HepG2 (cell line): Measurements from ENCODE around the gene GPBP1. TPM values are rescaled to one million over a fixed set of nuclear protein-coding genes. Genes with fewer than 3 reads are reported as not detected.

Experiments used
- ATAC-seq: fragments of 200-7000 bp; cut with Tn5 transposase; 3 replicates; pipeline ENCODE4 v1.9.1; 2020; ENCODE audit warnings: mild to moderate bottlenecking, moderate library complexity
- BruUV-seq: library from RNA; stranded (reverse); fragments of 400-500 nt; replicated peaks from 2 replicates; lab custom pipeline; 2021; lab: Mats Ljungman, UMichigan
- CTCF ChIA-PET: fragments of 300-600 bp; formaldehyde crosslinking; extraction: SDS; loops from one replicate; lab custom pipeline; 2021; ENCODE audit warnings: low total read pairs, inconsistent platforms, low intra/inter-chr PET ratio; lab: Yijun Ruan, JAX
- POLR2A ChIA-PET: fragments of 350-600 bp; sonication (Branson Sonifier 250); formaldehyde crosslinking; loops from one replicate; lab custom pipeline; 2020; ENCODE audit warnings: antibody characterized with exemption, inconsistent platforms; lab: Yijun Ruan, JAX
- DNase-seq: peaks from one replicate; pipeline ENCODE4 v3.0.0-alpha.2; 2015; ENCODE audit warnings: low spot score
- FAIRE-seq: peaks from 3 replicates; lab custom pipeline; 2011; peaks lifted over from hg19 to GRCh38; lab: Jason Lieb, UNC
- H2AFZ ChIP-seq: one replicate; pipeline ENCODE4 v1.6.1; 2011; ENCODE audit warnings: low read length, inconsistent platforms
- H3K27ac ChIP-seq: fragments of 300-600 bp; 3 replicates; pipeline ENCODE4 v1.8.0; 2011; ENCODE audit warnings: mixed run types, mild to moderate bottlenecking, mixed read lengths, low read length, inconsistent platforms; ENCODE audit not compliant: insufficient read depth; ENCODE audit errors: extremely low read length
- H3K27me3 ChIP-seq, 2 experiments: fragments of 200-600 bp in 1 of 2; 2 replicates in 1 of 2; 3 replicates in 1 of 2; pipeline versions ENCODE4 v1.6.0 to v1.8.0; 2011; ENCODE audit warnings: low read length in 2 of 2, mild to moderate bottlenecking in 2 of 2, moderate library complexity in 2 of 2, inconsistent platforms in 1 of 2; ENCODE audit not compliant: insufficient read depth in 2 of 2, control insufficient read depth in 1 of 2
- H3K36me3 ChIP-seq, 2 experiments: fragments of 200-600 bp in 1 of 2; replicated peaks in 1 of 2; 2 replicates in 1 of 2; 3 replicates in 1 of 2; pipeline versions ENCODE4 v1.5.1 to v1.8.0; 2011; ENCODE audit warnings: low read length in 2 of 2, inconsistent platforms in 1 of 2; ENCODE audit not compliant: insufficient read depth in 2 of 2, control insufficient read depth in 1 of 2
- H3K4me1 ChIP-seq: 2 replicates; pipeline ENCODE4 v1.5.1; 2012; ENCODE audit warnings: low read length, inconsistent platforms; ENCODE audit not compliant: insufficient read depth
- H3K4me2 ChIP-seq: 2 replicates; pipeline ENCODE4 v1.6.0; 2011; ENCODE audit warnings: low read depth, low read length, inconsistent platforms
- H3K4me3 ChIP-seq, 3 experiments: fragments of 200-600 bp in 1 of 3; sonication (generic), shearing (Covaris generic) in 1 of 3; replicated peaks in 1 of 3; 2 replicates each; pipeline ENCODE4 v1.5.1; 2011 to 2016; ENCODE audit warnings: low read length in 3 of 3, inconsistent platforms in 2 of 3, low read depth in 2 of 3, mild to moderate bottlenecking in 2 of 3, control low read depth in 1 of 3, mixed read lengths in 1 of 3; ENCODE audit not compliant: insufficient read depth in 1 of 3
- H3K79me2 ChIP-seq: one replicate; pipeline ENCODE4 v1.6.1; 2011; ENCODE audit warnings: low read length, inconsistent platforms; ENCODE audit not compliant: insufficient read depth
- H3K9ac ChIP-seq: 2 replicates; pipeline ENCODE4 v1.6.0; 2011; ENCODE audit warnings: mild to moderate bottlenecking, low read depth, low read length, inconsistent platforms; ENCODE audit not compliant: insufficient read depth
- H3K9me3 ChIP-seq: 2 replicates; pipeline ENCODE4 v1.5.1; 2012; ENCODE audit warnings: mild to moderate bottlenecking, low read length
- H4K20me1 ChIP-seq: 2 replicates; pipeline ENCODE4 v1.6.0; 2011; ENCODE audit warnings: inconsistent platforms, mild to moderate bottlenecking, low read length, moderate library complexity; ENCODE audit not compliant: insufficient read depth
- AKNA ChIP-seq: sonication (generic); formaldehyde crosslinking; IDR thresholded peaks from 2 replicates; pipeline ENCODE4 v1.4.0; 2020; ENCODE audit warnings: missing genetic modification reagents, borderline replicate concordance
- CENPBD1 ChIP-seq: sonication (generic); formaldehyde crosslinking; IDR thresholded peaks from 2 replicates; pipeline ENCODE4 v1.8.0; 2022; ENCODE audit warnings: missing genetic modification reagents, low read depth, mild to moderate bottlenecking, borderline replicate concordance
- EZH2 ChIP-seq: conservative IDR thresholded peaks from 2 replicates; pipeline ENCODE4 v1.6.1; 2012; ENCODE audit warnings: mild to moderate bottlenecking, low read depth, low read length, moderate library complexity
- GLMP ChIP-seq: sonication (generic); formaldehyde crosslinking; IDR thresholded peaks from 2 replicates; pipeline ENCODE4 v1.9.0; 2021; ENCODE audit warnings: missing genetic modification reagents, mild to moderate bottlenecking, borderline replicate concordance
- KDM6A ChIP-seq: IDR thresholded peaks from 2 replicates; pipeline ENCODE4 v1.6.1; 2016; ENCODE audit warnings: low read depth
- MTF1 ChIP-seq: sonication (generic); formaldehyde crosslinking; IDR thresholded peaks from 2 replicates; pipeline ENCODE4 v1.5.0; 2020; ENCODE audit warnings: missing genetic modification reagents
- NCOA2 ChIP-seq: sonication (generic); formaldehyde crosslinking; IDR thresholded peaks from 2 replicates; pipeline ENCODE4 v1.8.0; 2022; ENCODE audit warnings: inconsistent platforms
- TARDBP ChIP-seq: sonication (generic); formaldehyde crosslinking; IDR thresholded peaks from 2 replicates; pipeline ENCODE4 v1.8.0; 2022; ENCODE audit warnings: mild to moderate bottlenecking, missing genetic modification reagents
- ZBTB34 ChIP-seq: sonication (generic); formaldehyde crosslinking; IDR thresholded peaks from 2 replicates; pipeline ENCODE4 v1.8.0; 2022; ENCODE audit warnings: mild to moderate bottlenecking, missing genetic modification reagents
- ZBTB7B ChIP-seq: sonication (generic); formaldehyde crosslinking; IDR thresholded peaks from 2 replicates; pipeline ENCODE4 v1.4.0; 2020; ENCODE audit warnings: missing genetic modification reagents
- ZNF468 ChIP-seq: sonication (generic); formaldehyde crosslinking; IDR thresholded peaks from 2 replicates; pipeline ENCODE4 v1.8.0; 2022; ENCODE audit warnings: mild to moderate bottlenecking, moderate library complexity, missing genetic modification reagents
- ZNF558 ChIP-seq: sonication (generic); formaldehyde crosslinking; IDR thresholded peaks from 2 replicates; pipeline ENCODE4 v1.9.0; 2022; ENCODE audit warnings: mild to moderate bottlenecking, missing genetic modification reagents, borderline replicate concordance
- ZNF574 ChIP-seq: sonication (generic); formaldehyde crosslinking; IDR thresholded peaks from 2 replicates; pipeline ENCODE4 v1.4.0; 2020; ENCODE audit warnings: missing genetic modification reagents
- ZNF761 ChIP-seq: sonication (generic); formaldehyde crosslinking; conservative IDR thresholded peaks from 2 replicates; pipeline ENCODE4 v1.4.0; 2020; ENCODE audit warnings: mild to moderate bottlenecking, missing genetic modification reagents
- ZSCAN22 ChIP-seq: sonication (generic); formaldehyde crosslinking; IDR thresholded peaks from 2 replicates; pipeline ENCODE4 v1.4.0; 2020; ENCODE audit warnings: mild to moderate bottlenecking, missing genetic modification reagents
- WGBS: methylation state at CpG from one replicate; pipeline ENCODE4 v1.1.6; 2017; ENCODE audit warnings: low lambda C conversion rate; 5-methylcytosine and 5-hydroxymethylcytosine counted together
- in situ Hi-C: cut with HindIII; loops from 2 replicates; pipeline ENCODE4 v1.10.0; 2017; ENCODE audit warnings: low pct_unique_long_range_greater_than_20kb; ENCODE audit not compliant: extremely low pct_ligation_motif_present
- intact Hi-C: fragments of 100-400 bp; cut with micrococcal nuclease; formaldehyde crosslinking; loops from one replicate; pipeline ENCODE4 v1.10.0; 2022; ENCODE audit not compliant: unreplicated experiment
- polyA plus RNA-seq, 8 experiments: library from polyadenylated mRNA; depleted of rRNA in 3 of 8; stranded (reverse) in 7 of 8; unstranded in 1 of 8; fragments of >200 nt; fragmentation: Illumina TruSeq in 4 of 8; extraction: Trizol in 4 of 8; gene quantifications; 2 replicates each; pipeline versions ENCODE4 v1.2.1 to v1.2.3, GENCODE V29; 2011 to 2016; ENCODE audit warnings: low read depth in 4 of 8, missing spikeins in 1 of 8, mixed read lengths in 1 of 8; ENCODE audit not compliant: insufficient read depth in 1 of 8
- total RNA-seq, 5 experiments: library from RNA; depleted of rRNA; stranded (reverse); fragments of >200 nt; fragmentation: Illumina TruSeq; extraction: Trizol; gene quantifications; 2 replicates each; pipeline ENCODE4 v1.2.3, GENCODE V29; 2016; ENCODE audit warnings: low read depth in 1 of 5

The GPBP1 gene
- total and polyA plus RNA-seq, 2 of the 13 experiments (the other 11 are each of a cell fraction or from before 2014, with no cell fraction given), result 27.1 to 72.2 TPM

DNA sequence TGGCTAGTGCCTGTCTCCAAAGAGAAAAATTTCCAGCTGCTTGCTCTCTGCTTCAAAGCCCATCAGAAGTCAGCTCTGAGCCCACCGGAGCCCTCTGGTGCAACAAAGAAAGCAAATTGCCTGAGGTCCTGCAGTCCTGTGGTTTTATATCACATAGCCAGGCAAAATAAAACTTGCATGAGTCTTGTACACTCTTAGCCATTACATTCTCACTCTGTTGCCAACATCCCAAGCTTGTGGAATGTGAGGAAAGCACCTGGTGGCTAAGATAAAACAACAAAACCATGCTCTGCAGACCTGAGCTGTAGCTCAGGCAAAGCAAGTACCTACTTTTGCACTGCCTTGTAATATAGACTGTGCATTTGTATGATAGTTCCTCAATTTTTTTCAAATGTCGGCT, 133.7 kb downstream of the GPBP1 start:
- ATAC-seq (no peak), FAIRE-seq (no peak), DNase-seq (no peak)
- no peaks in the 10 kb centered on the region for H3K36me3 ChIP-seq
- H2AFZ ChIP-seq, result no peak overlapping the region
- H3K4me3 ChIP-seq, result no peak overlapping the region
- intact Hi-C loops, result no loop called here
- no peaks in the 10 kb centered on the region for H3K79me2 ChIP-seq
- peaks cover 24% of the 10 kb centered on the region for H3K4me1 ChIP-seq
- no TSS peak for BruUV-seq
- H4K20me1 ChIP-seq, result no peaks in the 10 kb centered on the region
- ChIA-PET CTCF (no interaction called here), POLR2A (no interaction called here)
- no peaks in the 10 kb centered on the region for H3K27me3 ChIP-seq
- H3K4me2 ChIP-seq, result no peak overlapping the region
- whole genome bisulfite sequencing, result 5% methylated on average over 2 of the region's 2 CpGs
- in situ Hi-C loops, result no loop called here
- no peak overlapping the region for H3K9ac ChIP-seq
- no peak overlapping the region for H3K27ac ChIP-seq
- peaks cover 14% of the 10 kb centered on the region for H3K9me3 ChIP-seq
- TF ChIP-seq EZH2, result no peak
- no peak for TF ChIP-seq ZNF468 (CRISPR knock-in tag)
- no peak for TF ChIP-seq CENPBD1 (CRISPR knock-in tag)
- no peak for TF ChIP-seq ZBTB7B
- TF ChIP-seq GLMP (CRISPR knock-in tag), result no peak
- no peak for TF ChIP-seq ZNF761 (CRISPR knock-in tag)
- TF ChIP-seq AKNA (CRISPR knock-in tag), result no peak
- TF ChIP-seq TARDBP, result no peak
- TF ChIP-seq ZNF558, result no peak
- no peak for TF ChIP-seq KDM6A (CRISPR knock-in tag)
- no peak for TF ChIP-seq ZBTB34
- TF ChIP-seq MTF1 (CRISPR knock-in tag), result no peak
- TF ChIP-seq NCOA2, result no peak
- TF ChIP-seq ZNF574 (CRISPR knock-in tag), result no peak
- no peak for TF ChIP-seq ZSCAN22
